GM23338 (cell line): ENCODE results near the gene IGF1R. TPM values are rescaled to one million over a fixed set of nuclear protein-coding genes. Genes with fewer than 3 reads are reported as not detected.

Experiments
- ATAC-seq: fragments of 200-7000 bp; cut with Tn5 transposase; 3 replicates; pipeline ENCODE4 v1.9.1; 2020
- DNase-seq: peaks from one replicate; pipeline ENCODE4 v3.0.0-alpha.2; 2015; ENCODE audit warnings: low spot score
- H2AFZ ChIP-seq: fragments of 200-600 bp; sonication (generic); 2 replicates; pipeline ENCODE4 v1.8.0; 2016; ENCODE audit warnings: antibody characterized with exemption, mild to moderate bottlenecking, moderate library complexity
- H3F3A ChIP-seq: fragments of 200-600 bp; sonication (generic); replicated peaks from 2 replicates; pipeline ENCODE4 v1.8.0; 2017; ENCODE audit warnings: antibody characterized with exemption, mixed run types, low read depth
- H3K27ac ChIP-seq: fragments of 200-600 bp; sonication (generic); 2 replicates; pipeline ENCODE4 v1.6.1; 2016; ENCODE audit warnings: low read depth
- H3K27me3 ChIP-seq: fragments of 200-600 bp; sonication (generic); 2 replicates; pipeline ENCODE4 v1.8.0; 2016; ENCODE audit warnings: mild to moderate bottlenecking, mixed run types, moderate library complexity; ENCODE audit not compliant: insufficient read depth
- H3K36me3 ChIP-seq: fragments of 200-600 bp; sonication (generic); 2 replicates; pipeline ENCODE4 v1.8.0; 2016; ENCODE audit warnings: mild to moderate bottlenecking; ENCODE audit not compliant: insufficient read depth
- H3K4me1 ChIP-seq: fragments of 200-600 bp; sonication (generic); 2 replicates; pipeline ENCODE4 v1.8.0; 2016; ENCODE audit warnings: mild to moderate bottlenecking, moderate library complexity; ENCODE audit not compliant: insufficient read depth
- H3K4me2 ChIP-seq: fragments of 200-600 bp; sonication (generic); 2 replicates; pipeline ENCODE4 v1.7.1; 2017; ENCODE audit warnings: mixed run types
- H3K4me3 ChIP-seq: fragments of 200-600 bp; sonication (generic); 2 replicates; pipeline ENCODE4 v1.6.1; 2016; ENCODE audit warnings: mixed run types
- H3K79me2 ChIP-seq: fragments of 200-600 bp; sonication (generic); replicated peaks from 2 replicates; pipeline ENCODE4 v1.8.0; 2017; ENCODE audit warnings: mild to moderate bottlenecking; ENCODE audit not compliant: insufficient read depth
- H3K9me2 ChIP-seq: fragments of 200-600 bp; sonication (generic); 2 replicates; pipeline ENCODE4 v1.8.0; 2017; ENCODE audit not compliant: insufficient read depth
- H4K20me1 ChIP-seq: fragments of 200-600 bp; sonication (generic); replicated peaks from 2 replicates; pipeline ENCODE4 v1.8.0; 2017; ENCODE audit warnings: mild to moderate bottlenecking; ENCODE audit not compliant: insufficient read depth
- H3K27ac Mint-ChIP-seq: 2 replicates; pipeline ENCODE4 v1.8.0; 2020; ENCODE audit warnings: inconsistent platforms, mild to moderate bottlenecking, moderate library complexity, mixed read lengths
- H3K27me3 Mint-ChIP-seq: 3 replicates; pipeline ENCODE4 v1.8.0; 2022; ENCODE audit warnings: low read depth, mild to moderate bottlenecking, moderate library complexity, mixed read lengths, inconsistent platforms; ENCODE audit not compliant: insufficient read depth, poor library complexity
- H3K36me3 Mint-ChIP-seq: 3 replicates; pipeline ENCODE4 v1.8.0; 2021; ENCODE audit warnings: low read depth, mild to moderate bottlenecking, inconsistent platforms, moderate library complexity, mixed read lengths
- H3K4me1 Mint-ChIP-seq: 3 replicates; pipeline ENCODE4 v1.8.0; 2020; ENCODE audit warnings: mild to moderate bottlenecking, inconsistent platforms, mixed read lengths
- H3K4me3 Mint-ChIP-seq: 3 replicates; pipeline ENCODE4 v1.8.0; 2021; ENCODE audit warnings: moderate library complexity, mild to moderate bottlenecking, inconsistent platforms, mixed read lengths
- H3K9me3 Mint-ChIP-seq: 3 replicates; pipeline ENCODE4 v1.8.0; 2020; ENCODE audit warnings: moderate library complexity, mild to moderate bottlenecking, inconsistent platforms, mixed read lengths
- CTCF ChIP-seq, 2 experiments: fragments of 200-600 bp in 1 of 2; sonication (generic) in 1 of 2; conservative IDR thresholded peaks; 2 replicates each; pipeline versions ENCODE4 v1.5.1 to v1.6.1; 2016 to 2017; ENCODE audit warnings: antibody characterized with exemption in 2 of 2, low read depth in 2 of 2, mild to moderate bottlenecking in 2 of 2, moderate library complexity in 1 of 2
- ETS1 ChIP-seq: IDR thresholded peaks from 2 replicates; pipeline ENCODE4 v1.6.1; 2016; ENCODE audit warnings: antibody characterized with exemption
- EZH2 ChIP-seq: fragments of 200-600 bp; sonication (generic); IDR thresholded peaks from one replicate; pipeline ENCODE4 v1.8.0; 2017; ENCODE audit warnings: antibody characterized with exemption, mild to moderate bottlenecking, low read depth; ENCODE audit not compliant: unreplicated experiment
- EZH2phosphoT487 ChIP-seq: fragments of 200-600 bp; sonication (generic); IDR thresholded peaks from one replicate; pipeline ENCODE4 v1.8.1; 2018; ENCODE audit warnings: antibody characterized with exemption; ENCODE audit not compliant: unreplicated experiment
- JUNB ChIP-seq: IDR thresholded peaks from one replicate; pipeline ENCODE4 v1.6.1; 2016; ENCODE audit warnings: antibody characterized with exemption; ENCODE audit not compliant: unreplicated experiment
- NANOG ChIP-seq: IDR thresholded peaks from 2 replicates; pipeline ENCODE4 v1.6.1; 2016; ENCODE audit warnings: antibody characterized with exemption, borderline replicate concordance
- POLR2AphosphoS5 ChIP-seq: IDR thresholded peaks from 2 replicates; pipeline ENCODE4 v1.6.1; 2016; ENCODE audit warnings: antibody characterized with exemption, low read depth
- REST ChIP-seq: IDR thresholded peaks from one replicate; pipeline ENCODE4 v1.6.1; 2018; ENCODE audit warnings: antibody characterized with exemption; ENCODE audit not compliant: unreplicated experiment
- ZNF114 ChIP-seq: fragments of 250-450 bp; sonication (Bioruptor Pico); IDR thresholded peaks from 2 replicates; pipeline ENCODE4 v1.5.0; 2020; ENCODE audit warnings: mild to moderate bottlenecking, moderate library complexity
- ZNF331 ChIP-seq: fragments of 250-450 bp; sonication (Bioruptor Pico); IDR thresholded peaks from 2 replicates; pipeline ENCODE4 v1.5.0; 2020; ENCODE audit warnings: low read depth, mild to moderate bottlenecking, moderate library complexity
- polyA plus RNA-seq: library from polyadenylated mRNA; unstranded; fragments of >200 nt; fragmentation: Nextera tagmentation; extraction: Ambion mirVana; gene quantifications from 2 replicates; pipeline ENCODE4 v1.2.1, GENCODE V29; 2016
- total RNA-seq: library from RNA; depleted of rRNA; stranded (reverse); fragments of >200 nt; shearing (Covaris generic); gene quantifications from 2 replicates; pipeline ENCODE4 v1.2.3, GENCODE V29; 2014

The IGF1R gene
- total and polyA plus RNA-seq, 2 experiments from 2014 or later: 20.4 to 92.2 TPM

GRCh38 chr15:98893401-98893800, 245.1 kb downstream of the IGF1R start:
- ATAC-seq (no peak), DNase-seq (no peak)
- H3K9me3 Mint-ChIP-seq: no peaks in the 10 kb centered on the region
- no peak overlapping the region for H3K27ac Mint-ChIP-seq
- no peaks in the 10 kb centered on the region for H3K36me3 ChIP-seq
- H3K4me1 Mint-ChIP-seq: peaks cover 19% of the 10 kb centered on the region
- no peak overlapping the region for H3K4me2 ChIP-seq
- peaks cover 20% of the 10 kb centered on the region for H3K4me1 ChIP-seq
- H3K27ac ChIP-seq: no peak overlapping the region
- peaks cover 27% of the 10 kb centered on the region for H4K20me1 ChIP-seq
- no peak overlapping the region for H3K4me3 ChIP-seq
- no peaks in the 10 kb centered on the region for H3F3A ChIP-seq
- H3K79me2 ChIP-seq: peaks cover 66% of the 10 kb centered on the region
- H3K27me3 Mint-ChIP-seq: peaks cover 3% of the 10 kb centered on the region
- H3K4me3 Mint-ChIP-seq: no peak overlapping the region
- H2AFZ ChIP-seq: no peak overlapping the region
- peaks cover 21% of the 10 kb centered on the region for H3K36me3 Mint-ChIP-seq
- TF ChIP-seq ZNF331: no peak
- TF ChIP-seq REST: no peak
- no peaks in the 10 kb centered on the region for H3K27me3 ChIP-seq
- peaks cover 5% of the 10 kb centered on the region; the same call in 1 of the 2 replicates for H3K9me2 ChIP-seq

- peaks cover 17% of the 10 kb centered on the region for H3K4me1 ChIP-seq
- H3K9me2 ChIP-seq: no peaks in the 10 kb centered on the region
- no peaks in the 10 kb centered on the region for H3K27me3 ChIP-seq
- no peak overlapping the region for H3K4me2 ChIP-seq
- H3K36me3 Mint-ChIP-seq: peaks cover 21% of the 10 kb centered on the region
- no peak overlapping the region for H3K27ac ChIP-seq
- no peak for ATAC-seq
- peaks cover 66% of the 10 kb centered on the region for H3K79me2 ChIP-seq
- H3K36me3 ChIP-seq: no peaks in the 10 kb centered on the region
- H3K9me3 Mint-ChIP-seq: no peaks in the 10 kb centered on the region
- H3K27me3 Mint-ChIP-seq: peaks cover 3% of the 10 kb centered on the region
- H3K4me1 Mint-ChIP-seq: peaks cover 13% of the 10 kb centered on the region
- no peak overlapping the region for H3K4me3 Mint-ChIP-seq
- H4K20me1 ChIP-seq: peaks cover 20% of the 10 kb centered on the region
- H2AFZ ChIP-seq: no peak overlapping the region
- no peak for DNase-seq
- H3K4me3 ChIP-seq: no peak overlapping the region
- H3F3A ChIP-seq: no peaks in the 10 kb centered on the region
- H3K27ac Mint-ChIP-seq: no peak overlapping the region
- TF ChIP-seq ZNF331 (no peak), EZH2 (no peak), EZH2phosphoT487 (no peak), ETS1 (no peak), CTCF (conservative IDR thresholded peaks at IDR 0.05; ENCODE audit: low read depth in 2 of 2) (no peak), POLR2AphosphoS5 (no peak), JUNB (no peak), ZNF114 (CRISPR knock-in tag) (no peak), NANOG (no peak), REST (no peak)
Observed at GRCh38 chr15:98894312-98894711, 246.0 kb downstream of the IGF1R start.
